Amniotic epithelial cell (primary cell): ENCODE results near the gene C1orf94.
A peak's percentile ranks its signal among the peaks of the same experiment; 100 is the strongest.

Source experiments
- DNase-seq: peaks from one replicate; pipeline ENCODE4 v3.0.0-alpha.2; 2010; ENCODE audit warnings: low read depth

The C1orf94 gene, protein sequence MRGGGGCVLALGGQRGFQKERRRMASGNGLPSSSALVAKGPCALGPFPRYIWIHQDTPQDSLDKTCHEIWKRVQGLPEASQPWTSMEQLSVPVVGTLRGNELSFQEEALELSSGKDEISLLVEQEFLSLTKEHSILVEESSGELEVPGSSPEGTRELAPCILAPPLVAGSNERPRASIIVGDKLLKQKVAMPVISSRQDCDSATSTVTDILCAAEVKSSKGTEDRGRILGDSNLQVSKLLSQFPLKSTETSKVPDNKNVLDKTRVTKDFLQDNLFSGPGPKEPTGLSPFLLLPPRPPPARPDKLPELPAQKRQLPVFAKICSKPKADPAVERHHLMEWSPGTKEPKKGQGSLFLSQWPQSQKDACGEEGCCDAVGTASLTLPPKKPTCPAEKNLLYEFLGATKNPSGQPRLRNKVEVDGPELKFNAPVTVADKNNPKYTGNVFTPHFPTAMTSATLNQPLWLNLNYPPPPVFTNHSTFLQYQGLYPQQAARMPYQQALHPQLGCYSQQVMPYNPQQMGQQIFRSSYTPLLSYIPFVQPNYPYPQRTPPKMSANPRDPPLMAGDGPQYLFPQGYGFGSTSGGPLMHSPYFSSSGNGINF

DNA sequence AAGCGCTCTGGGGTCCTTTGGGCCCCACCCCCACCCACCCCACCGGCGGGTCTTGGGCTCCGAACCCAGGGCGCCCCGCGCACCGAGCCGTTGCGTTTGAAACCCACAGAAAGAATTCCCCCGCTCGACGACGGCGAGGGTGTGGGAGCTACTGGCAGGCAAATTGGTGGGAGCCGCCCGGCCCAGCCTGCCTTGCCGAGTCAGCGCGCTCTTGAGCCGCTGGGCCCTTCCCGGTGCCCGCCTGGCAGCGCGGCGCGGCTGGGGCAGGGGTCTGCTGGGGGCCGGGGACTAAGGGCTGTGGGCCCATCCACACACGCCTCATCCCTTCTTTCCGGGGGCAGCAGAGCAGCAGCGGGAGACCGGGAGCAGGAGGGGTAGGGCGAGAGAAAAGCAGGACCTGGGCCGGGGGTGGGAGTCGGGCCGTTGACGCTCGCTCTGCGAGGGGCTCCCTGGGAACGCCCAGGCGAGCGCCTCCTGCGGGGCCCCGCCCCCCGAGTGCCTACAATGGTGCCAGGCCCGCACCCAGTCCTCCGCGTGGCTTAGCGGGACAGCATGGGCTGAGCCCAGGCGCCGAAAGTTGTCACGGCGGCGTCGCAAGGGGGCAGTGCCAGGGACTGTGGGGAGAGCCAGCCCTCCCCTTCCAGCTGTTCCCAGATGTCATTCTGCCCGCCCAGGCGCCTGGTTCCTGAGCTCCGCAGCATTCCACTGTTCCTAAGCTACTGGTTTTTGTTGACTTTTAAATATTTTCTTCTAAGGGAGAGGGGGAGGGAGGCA, at the start of gene C1orf94:
C1orf94 (plus strand) TSS at position 78 of the 774 bp plus-strand sequence. CDS start 883 bp downstream, outside the sequence.
- DNase-seq = no peak

DNA sequence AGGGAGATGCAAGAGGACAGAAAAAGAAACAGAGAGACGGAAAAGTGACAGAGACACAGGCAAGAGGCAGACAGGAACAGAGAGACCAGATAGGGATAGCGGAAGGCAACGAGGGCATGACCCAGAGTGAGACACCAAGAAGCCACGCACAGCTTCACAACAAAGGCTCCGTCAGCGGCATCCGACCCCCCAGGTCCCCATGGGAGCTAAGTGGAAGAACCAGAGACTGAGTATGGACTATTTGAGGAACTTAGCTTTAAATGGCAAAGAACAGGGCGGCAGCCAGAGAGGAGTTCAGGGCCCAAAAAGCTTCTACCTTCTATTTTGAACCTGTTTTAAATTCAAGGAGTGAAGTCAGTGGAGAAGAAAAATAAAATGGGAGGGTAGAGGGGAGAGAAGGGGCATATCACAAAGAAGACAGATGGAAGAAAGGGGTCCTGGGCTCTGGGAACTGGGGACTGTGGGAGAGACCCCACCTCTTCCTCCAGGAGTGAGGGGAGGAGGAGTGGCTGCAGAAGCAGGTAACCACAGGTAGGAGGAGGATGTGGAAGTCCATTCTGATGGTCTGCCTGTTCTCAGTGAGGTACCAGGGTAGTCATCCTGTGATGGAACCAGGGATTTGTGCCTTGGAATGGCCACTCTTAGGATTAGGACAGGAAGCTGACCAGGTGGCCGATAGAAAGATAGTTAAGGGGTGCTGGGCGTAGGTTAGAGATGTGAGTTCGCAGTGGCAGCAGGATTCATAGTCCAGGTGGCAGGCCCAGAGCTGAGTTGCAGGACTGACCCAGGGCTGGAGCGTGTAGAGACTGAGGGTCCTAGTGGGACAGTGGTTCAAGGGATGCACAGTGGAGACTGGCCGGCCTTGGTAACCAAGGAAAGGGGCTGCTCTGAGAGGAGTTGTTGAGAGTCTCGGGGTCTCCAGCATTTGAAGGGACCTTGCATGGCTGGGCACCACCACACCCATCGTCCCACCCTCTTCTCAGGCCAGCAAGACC, 49.4 kb upstream of the C1orf94 start:
- DNase-seq = no peak

DNA sequence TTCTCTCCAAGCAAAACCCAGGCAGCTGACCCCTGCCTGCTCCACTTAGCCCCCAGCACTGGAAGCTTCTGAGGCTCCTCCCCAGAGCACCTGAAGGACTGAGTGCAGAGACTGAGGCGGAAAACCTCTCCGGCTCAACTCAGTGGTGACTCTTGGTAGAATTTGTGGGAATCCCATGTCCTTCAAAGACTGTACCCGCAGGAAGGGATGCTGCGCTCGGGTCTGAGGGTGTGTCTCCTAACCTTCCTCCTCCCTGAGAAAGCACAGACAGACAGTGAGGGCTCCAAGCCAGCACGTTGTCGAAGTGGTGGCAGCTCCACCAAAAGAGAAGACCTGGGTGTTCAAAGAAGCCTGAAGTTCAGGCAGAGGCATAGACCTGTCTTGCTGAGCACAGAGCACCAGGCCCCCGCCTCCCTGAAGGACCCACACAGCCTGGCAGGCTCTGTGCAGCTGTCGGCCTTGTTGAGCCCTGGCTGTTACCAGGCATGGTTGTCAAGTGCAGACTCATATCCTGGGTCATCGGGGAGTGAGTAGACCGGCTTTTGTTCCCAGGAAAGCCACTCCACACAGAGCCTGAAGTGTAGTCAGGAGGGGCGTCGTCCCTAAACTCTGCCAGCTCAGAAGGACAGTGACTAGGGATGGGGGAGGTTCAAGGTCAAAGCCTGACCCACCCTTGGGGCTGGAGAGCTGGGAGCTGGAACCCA, 48.4 kb upstream of the C1orf94 start:
- no peak for DNase-seq

DNA sequence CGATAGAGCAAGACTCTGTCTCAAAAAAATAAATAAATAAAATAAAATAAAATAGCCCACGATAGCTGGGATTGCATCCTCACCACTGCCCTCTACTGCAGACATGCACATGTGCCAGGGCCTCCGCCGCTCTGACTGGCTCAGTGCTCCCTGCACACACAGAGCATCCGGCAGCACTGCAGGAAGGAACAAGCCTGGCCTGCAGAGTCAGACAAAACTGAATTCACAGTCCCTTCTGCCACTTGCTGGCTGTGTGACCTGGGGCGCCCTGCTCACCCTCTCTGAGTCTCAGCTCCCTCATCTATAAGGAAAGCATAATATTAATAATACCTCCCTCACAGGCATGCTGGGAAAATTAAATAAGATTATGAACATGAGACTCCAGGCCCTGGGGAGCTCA, 47.1 kb upstream of the C1orf94 start:
- DNase-seq = no peak

DNA sequence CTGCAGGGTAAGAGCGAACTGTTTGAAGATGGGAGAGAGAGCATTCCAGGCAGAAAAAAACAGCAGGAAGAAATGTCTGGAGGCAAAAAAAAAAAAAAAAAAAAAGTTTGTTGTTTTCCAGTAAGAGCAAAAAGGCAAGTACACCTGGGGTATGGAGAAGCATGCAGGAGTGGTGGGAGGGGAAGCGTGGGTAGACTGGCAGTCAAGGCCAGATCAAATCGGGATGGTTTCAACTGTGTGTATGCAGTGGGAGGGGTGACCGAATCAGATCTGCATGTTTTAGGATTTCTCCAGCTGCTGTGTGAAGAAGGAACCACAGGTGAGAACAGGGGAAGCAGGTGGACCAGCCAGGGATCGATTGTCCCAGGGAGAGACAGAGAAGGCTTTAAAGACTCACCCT, 46.4 kb upstream of the C1orf94 start:
- no peak for DNase-seq

DNA sequence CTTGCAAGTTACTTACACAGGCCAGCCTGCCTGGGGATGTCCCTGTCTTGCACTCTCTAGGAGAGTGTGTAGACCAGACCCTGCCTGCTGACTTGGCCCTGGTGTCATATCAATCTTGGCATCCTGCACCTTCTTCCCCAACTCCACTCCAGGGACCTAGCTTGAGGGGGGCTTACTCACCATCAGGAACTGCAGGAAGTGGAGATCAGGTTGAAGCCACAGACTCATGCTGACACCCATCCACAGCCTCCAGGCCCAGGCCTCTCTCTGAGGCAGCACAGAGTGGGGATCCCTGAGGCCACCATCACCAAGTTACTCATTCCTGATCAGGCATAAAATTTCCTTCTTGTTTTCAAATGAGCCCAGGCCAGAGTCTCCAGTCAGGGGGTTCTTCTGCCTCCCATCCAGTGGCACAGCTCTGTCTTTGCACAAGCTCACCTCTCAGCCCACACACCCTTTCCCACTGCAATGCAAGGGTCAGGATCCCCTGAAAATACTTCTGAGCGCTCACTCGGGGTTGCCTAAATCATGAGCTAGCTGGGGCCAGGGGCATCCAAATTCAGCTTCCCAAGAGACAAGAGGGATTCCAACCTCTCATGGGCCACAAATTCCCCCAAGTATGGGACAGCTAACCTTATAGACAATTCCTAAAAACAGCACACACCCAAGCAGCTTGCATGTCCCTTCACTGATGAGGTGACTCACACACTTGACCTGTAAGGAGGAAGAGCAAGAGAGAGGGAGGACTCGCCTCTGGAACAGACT, 45.1 kb upstream of the C1orf94 start:
- no peak for DNase-seq

DNA sequence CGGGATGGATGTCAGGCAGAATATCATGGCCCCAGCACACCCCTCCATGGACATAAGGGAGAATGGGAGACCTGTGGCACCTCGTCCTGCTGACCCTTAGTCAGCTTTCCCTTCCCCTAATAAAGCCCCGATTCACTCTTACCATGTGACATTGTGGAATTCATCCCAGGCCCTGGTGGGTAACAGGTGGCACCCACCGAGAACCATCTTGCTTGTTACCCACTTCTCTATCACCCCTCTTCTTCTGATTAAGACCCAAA, 44.6 kb upstream of the C1orf94 start:
- no peak for DNase-seq

DNA sequence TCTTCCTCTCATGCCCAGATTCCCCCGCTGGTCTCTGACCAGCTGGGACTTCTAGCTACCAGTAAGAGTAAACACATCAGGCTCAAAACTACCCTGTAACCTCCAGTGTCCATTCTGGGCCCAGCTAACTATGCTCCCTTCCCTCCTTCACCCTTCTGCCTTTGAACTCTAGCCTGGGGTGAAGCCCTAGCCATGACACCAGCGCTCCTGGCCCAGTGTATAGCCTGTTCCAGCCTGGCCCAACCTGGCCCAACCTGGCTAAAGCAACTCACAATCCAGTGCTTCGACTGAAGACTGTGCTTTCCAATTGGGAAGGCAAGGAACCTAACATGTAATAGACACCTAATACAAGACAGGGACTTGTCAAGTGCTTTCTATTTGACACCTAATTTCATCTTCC, 39.3 kb upstream of the C1orf94 start:
- no peak for DNase-seq

DNA sequence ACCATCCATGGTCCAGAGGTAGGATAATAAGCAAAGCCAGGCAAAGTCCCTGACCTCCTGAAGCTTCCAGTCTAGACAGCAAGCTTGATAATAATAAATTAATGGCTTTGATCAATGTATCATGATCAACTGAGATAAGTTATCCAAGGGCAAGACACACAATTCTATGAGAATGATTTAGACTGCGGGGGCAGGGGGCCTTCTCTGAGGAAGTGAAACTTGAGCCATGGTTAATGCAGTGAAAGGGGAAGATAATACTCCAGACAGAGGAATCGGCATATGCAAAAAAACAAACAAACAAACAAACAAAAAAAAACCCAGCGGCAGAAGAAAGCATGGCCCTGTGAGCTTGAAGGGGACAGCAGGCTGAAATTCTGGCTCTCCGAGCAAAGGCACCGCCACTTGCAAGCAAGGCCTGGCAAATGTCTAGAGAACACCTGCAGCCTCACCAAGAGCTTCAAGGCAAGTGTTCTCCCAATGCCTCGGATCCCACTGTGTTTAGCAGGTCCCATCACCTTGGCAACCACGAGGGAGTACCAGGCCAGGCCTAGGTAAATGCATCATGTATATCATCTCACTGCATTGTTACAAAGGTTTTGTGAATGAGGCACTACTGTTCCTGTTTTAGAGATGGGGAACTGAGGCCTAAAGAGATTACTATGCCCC, 36.6 kb upstream of the C1orf94 start:
- DNase-seq = no peak

DNA sequence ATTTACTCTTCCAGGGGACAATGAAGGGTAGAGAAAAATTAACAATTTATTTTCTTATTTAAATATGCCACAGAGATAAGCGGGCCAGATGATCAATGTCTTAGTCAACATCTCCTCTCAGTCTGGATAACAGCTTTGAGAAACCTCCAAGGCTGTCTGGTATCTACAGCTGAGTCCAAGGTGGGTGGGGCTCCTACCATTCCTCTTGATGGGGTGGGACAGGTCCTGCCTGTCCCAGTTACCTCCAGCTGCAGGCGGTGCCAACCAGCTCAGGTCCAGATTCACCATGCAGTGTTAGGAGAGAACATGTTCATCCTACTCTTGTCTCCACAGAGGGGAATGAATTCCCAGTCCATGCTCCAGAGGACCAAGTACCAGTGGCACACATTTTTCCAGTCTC, 32.7 kb upstream of the C1orf94 start:
- no peak for DNase-seq

DNA sequence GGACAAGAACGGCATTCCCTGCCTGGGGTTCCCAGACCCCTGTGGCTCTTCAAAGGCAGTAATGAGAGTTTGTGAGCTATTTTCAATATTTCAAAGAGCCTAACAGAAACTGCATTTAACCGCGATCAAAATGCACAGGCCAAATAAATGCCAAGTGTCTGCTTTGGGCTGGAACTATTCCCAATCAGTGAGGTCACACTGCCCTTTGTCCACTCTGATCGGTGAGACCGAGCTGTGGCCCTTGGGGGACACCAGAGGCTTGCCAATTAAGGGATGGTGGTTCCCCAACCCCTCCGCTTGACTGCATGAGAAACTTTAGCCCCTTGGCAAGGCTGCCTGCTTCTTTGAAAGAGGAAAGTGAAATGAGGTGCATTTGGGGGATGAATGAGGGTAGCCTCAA, 31.9 kb upstream of the C1orf94 start:
- no peak for DNase-seq

DNA sequence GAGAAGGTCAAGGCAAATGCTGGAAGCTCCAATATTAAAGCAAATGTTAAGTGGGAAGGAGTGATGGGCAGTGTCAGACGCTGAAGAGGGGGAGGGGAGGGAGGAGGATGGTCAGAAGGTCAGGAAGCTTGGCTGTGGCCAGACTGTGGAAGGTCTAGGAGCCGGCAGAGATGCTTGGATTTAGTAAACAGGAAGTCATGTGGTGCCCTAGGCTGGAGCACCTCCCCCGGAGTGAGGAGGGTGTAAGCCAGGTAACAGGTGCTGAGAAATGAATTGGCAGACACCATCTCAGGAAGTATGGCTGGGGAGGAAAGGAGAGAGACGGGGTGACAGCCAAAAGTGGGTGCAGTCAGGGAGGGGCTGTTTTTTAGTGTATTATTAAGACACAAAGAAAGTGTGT, 29.4 kb upstream of the C1orf94 start:
- no peak for DNase-seq

DNA sequence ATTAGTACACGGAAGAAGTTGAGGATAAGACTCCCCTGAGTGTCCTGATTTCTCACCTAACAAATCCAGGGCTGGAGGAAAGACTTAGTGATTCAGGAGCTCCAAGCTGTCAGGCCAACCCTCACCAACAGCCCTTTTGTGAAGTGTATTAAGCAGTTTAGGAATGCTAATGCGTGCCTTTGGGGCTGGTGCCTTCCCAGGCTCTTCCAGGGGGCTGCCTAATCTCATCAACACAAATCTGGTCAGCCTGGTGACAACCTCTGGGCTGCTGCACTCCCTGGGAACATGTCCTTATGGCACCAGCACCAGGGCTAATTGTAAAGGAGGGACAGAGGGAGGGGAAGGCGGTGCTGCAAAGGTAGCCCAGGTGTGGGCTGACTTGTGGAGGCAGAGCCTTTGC, 27.2 kb upstream of the C1orf94 start:
- DNase-seq = no peak

DNA sequence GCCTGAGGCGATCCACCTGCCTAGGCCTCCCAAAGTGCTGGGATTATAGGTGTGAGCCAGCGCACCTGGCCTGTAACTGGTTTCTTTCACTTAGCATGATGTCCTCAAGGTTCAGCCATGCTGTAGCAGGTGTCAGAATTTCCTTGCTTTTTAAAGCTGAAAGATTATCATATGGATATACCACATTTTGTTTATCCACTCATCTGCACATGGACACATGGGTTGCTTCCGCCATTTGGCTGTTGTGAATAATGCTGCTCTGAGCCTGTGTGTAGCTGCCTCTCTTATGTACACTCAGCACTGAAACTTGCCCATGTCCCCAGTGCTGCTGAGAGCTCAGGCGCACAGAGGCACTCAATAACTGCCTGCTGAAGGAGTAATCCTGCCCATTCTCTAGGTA, 23.5 kb upstream of the C1orf94 start:
- DNase-seq = no peak

DNA sequence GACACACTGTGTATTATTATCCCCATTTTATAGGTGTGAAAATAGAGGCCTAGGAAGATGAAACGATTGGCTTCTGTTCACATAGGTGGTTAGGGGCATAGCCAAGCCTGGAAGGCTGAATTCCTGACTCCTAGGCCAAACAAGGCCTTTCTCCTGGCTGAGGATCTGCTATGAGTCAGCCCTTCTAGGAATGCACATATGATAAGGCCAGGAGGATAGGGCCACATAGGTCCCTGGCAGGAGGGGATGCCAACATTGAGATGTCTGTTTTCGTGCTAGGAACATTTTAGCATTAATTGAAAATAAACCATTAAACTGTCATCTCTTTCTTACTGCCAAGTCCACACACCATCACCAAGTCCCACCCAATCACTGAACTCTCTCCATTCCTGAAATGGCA, 20.8 kb upstream of the C1orf94 start:
- DNase-seq = no peak

DNA sequence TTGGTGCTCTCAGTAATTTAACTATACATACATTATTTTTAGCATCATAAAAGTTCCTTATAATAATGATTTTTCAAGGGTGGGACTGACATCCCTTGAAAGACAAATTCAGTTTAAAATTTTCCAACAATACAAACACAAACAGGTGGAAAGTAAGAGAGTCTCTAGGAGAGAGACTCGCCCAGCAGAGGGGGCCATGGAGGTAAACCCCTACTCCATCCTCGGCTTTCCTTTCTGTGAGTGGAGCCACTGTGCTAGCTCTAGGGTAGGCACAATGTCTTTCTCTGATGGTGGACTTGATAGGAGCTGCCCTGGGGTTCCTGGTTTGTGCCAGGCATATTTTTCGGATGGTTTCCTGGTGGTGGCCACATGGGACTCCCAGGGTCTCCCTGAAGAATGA, 20.0 kb upstream of the C1orf94 start:
- no peak for DNase-seq

DNA sequence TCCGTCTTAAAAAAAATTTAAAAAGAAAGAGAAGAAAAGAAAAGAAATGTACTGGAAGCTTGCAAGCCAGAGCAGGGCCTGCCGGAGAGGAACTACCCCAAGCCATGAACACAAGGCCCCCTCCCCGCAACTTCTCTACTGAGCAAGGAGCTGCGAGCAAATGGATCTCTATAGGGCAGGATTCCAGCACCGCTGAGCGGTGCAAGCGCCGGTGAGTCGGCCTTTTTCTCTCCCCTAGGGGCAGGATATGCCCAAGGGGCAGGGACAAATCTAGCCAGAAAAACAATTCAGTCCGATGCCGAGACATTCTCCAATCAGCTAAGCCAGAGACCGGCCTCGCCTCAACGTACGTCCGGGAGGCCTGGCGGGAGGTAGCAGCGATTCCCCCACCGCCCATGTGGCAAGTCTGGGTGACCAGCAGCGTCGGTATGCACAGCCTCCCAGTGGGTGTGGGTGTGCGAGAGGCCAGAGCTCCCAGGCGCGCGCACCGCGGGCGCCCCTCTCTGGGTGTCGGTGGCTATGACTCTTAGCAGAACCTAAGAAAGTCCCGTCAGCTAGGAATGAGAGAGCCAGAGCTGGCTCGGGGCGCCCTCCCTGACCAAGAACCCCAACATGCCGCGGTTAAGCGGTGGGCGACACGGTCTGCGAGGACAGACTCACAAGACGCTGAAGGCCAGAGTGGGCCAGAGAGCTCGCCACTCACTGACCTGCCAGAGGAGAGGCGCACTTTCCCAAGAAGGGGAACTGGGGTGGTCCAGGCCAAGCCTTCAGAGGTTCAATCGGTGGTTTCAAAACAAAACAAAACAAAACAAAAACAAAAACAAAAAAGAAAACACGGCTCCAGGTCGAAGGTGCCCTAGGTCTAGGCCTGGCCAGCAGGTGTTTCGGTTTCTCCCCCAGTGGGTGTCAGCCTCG, 13.6 kb upstream of the C1orf94 start:
- DNase-seq = peak; percentile 60

DNA sequence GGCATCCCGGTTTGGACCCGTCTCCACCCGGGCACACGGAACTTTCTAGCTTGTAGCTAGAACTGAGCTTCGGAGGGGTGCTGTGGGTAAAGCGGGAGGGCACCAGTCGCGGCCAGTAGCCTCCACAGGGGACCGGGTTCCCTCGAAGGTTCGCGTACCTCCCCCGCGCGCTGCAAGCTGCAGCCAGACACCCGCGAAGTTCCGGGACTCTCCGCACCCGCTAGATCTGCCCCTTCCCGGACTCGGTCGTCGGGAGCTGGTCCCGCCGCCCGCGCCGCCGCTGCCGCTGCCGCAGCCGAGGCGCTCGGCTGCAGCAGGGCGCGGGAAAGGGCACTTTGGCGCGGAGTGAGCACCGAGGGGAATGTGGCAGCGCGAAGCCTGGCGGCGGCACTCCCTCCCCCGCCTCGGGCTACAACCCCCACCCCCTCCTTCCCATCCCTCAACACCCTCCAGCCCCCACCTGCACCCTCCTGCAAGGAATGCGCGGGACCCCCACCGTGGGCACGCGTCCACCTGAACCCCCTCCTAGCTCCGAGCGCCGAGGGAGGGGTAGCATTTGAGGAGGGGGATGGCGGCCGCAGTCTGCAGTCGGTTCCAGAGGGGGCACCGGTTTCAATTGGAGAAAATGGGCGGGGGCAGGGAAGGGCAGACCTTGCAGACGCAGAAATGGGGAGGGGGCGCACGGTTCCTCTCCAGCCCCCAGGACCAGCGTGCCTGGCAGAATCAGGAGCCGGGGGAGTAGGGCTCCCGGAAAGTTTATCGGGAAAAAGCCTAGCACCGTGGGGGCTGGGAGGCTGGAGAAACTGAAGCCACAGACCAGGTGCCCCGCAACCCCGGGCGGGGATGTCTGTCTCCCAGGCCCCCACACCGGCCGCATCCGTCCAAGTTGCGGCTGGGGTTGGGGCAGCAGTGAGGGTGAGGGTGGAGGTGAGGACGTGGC, 12.6 kb upstream of the C1orf94 start:
- DNase-seq = no peak
